T-helper 2 cell (primary cell): ENCODE data around the gene SEMA7A.

Source experiments
- DNase-seq, 5 experiments: peaks; one replicate each; pipeline versions ENCODE4 v3.0.0 to v3.0.0-alpha.2; 2012 to 2022

Gene SEMA7A

DNA sequence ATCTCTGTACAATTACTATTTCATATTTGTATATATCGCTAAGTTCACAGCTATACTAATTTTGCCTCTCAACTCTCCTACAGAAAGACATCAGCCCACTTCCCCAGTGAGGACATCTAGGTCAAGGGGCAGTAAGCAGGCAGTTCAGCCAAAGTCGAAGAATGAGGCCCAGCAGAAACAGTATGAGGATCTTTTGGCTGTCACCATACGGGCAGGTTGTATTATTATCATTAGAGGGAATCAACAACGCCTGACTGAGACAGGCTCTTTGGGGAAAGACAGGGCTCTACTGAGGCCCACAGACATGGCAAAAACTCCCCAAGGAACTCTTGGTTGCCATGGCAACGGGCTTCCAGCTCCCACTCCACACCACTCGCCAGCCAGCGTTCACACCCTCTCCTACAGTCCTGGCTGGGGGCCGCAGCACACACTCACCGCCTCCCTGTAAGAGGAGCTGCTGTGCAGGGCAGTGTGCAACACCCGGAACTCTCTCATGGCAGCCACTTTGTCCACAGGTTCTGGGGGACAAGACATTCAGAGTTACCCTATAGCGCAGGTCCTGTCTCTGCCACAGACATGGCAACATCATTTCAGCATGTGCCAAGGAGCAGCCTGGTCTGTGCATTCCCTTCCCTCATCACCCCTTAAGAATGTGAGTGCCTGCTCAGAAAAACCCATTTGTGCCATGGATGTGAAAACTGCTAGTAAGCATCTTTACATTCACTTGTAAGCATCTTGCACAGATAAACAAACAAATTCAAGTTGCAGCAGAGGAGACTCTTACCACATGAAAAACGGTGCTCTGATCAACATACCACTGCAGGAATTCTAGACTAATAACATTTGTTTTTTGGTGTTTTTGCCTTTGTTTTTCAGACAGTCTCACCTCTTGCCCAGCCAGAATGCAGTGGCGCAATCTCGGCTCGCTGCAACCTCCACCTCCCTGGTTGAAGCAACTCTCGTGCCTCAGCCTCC lies 18.4 kb upstream of the SEMA7A start:
- no peak for DNase-seq

DNA sequence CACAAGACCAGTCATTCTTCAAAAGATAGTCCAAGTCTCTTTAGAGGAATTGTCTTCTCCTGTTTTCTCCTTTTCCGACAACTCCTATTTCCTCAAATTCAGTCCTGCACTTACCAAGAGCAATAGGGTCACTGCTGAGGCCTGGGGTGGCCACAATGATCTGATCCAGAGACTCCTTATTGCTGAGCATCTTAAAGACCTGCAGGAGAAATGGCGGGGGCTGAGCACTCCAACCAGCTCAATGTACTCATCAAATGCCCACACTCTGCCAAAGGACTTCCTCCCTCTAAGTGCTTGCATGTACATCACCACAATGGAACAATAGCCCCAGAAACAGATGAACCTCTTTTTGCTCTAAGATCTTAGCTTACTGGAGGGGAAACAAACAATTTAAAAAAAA lies 17.6 kb upstream of the SEMA7A start:
- no peak for DNase-seq

DNA sequence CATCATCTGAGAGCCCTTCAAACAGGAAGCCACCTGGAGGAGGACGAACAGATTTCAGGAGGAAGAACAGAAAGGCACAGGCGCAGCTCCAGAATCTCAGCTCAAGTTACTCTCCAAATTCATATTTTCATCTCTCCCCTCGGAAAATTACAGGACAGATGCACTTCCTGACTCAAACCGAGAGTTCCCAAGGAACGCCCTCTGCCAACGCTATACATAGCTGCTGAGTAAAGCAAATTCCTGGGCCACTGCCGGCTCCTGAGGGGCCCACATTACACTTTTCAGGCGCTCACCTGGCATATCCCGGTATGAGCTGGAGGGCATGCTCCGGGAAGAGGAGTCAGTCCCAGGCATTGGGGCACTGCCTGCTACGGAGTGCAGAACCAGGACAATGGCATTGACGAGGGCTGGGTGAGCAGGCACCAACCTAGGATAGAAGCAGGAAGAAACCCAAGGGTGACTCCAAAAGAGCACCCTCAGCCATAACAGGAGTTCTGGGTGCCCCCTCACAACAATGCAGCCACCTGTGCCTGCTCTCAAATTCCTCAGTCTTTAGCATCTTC lies 16.0 kb upstream of the SEMA7A start:
- DNase-seq = no peak

DNA sequence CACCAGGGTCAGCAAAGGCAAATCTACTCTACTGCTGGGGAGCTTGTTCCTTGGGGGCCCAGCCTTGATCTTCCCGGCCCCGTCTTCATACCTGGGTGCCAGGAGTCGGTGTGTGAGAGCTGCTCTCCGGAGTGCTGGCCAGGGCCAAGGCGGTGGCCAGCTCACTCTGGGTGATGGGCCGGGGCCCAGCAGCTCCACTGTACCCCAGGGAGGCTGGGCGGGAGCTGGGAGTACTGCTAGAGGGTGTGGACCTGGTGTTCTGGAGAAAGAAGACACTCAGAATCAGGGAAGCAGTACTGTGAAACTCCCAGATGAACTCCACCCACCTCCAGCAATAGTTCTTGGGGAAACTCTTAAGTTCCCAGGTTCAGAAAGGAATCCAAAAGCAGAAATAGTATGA lies 15.3 kb upstream of the SEMA7A start:
- no peak for DNase-seq

DNA sequence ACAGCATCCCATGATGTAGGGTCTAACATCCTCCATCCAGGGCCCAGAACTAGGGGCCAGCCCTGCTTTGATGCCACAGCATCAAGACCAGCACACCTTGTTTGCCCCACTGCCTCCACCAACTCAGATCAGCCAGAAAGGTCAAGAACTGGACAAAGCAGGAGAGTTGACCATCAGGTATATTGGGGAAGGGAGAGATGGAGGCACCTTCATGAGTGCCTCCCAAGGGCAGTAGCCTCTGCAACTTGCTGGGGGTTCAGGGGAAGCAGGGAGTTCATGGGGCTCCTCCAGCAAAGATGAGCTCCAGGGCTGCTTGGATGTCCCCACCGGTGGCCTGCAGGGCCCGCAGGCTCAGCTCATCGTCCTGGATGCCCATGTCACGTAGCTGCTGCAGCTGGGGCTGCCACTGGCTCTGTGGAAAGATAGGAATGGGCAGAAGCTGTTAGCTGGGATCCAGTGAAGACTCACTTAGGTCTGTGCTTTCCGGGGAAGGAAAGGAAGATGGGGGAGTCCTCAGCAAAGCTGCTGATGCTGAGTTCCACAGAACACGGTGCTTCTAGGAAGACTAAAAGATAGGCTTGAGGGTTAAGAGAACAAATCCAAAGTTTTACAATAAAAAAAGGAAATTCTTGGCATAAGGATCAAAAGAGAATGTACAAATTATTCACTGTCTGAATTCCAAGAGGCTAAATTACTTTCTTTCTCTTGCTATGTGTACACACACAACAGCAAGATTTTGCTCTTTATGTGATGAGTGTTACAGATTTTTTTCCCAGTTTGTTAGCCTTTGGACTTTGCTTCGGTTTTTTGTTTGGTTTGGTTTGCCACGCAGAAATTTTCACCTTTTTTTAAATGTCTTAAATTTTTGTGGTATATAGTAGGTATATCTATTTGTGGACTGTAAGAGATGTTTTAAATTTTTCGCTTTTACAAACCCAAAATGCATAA lies 12.3 kb upstream of the SEMA7A start:
- DNase-seq = no peak

DNA sequence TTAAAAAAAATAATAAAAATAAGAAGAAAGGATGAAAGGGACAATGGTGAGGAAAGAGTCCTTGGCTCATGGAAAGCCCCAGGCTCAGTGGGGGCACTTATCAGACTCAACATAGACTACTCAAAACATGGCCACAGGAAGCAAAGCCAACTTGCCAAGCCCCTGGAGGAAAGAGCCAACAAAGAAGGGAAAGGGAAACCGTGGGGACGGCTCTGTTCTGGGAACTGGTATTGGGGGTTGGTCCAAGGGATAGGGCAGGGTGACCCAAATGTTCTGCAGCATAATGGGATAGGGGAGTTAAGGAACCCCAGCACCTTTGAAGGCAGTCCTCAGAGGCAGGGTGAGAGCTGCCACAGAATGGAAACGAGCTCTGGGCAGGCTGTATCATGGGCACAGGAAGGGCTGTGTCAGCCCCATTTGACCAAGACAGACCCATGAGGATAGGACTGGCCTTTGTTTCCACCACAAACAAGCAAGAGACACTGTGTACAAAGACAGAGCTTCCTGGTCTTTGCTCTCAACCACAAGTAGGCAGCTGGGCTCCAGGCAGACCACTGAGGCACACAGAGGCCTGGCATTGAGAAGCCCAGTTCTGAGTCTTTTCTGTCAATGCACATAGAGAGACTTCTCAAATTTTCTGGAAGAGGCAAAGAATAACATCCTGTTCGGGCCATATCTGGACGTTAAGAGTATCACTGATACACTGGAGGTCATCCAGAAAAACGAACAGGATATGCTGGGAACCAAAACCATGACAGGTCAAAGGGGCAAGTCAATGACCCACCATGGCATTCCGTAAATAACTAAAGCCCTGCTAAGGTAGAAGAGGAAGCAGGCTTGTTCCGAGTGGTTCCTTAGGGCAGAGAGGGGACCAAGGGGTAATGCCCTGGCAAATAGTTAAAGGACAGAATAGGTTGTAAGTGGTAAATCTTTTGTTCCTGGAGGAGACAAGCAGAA lies 10.6 kb upstream of the SEMA7A start:
- DNase-seq = no peak

DNA sequence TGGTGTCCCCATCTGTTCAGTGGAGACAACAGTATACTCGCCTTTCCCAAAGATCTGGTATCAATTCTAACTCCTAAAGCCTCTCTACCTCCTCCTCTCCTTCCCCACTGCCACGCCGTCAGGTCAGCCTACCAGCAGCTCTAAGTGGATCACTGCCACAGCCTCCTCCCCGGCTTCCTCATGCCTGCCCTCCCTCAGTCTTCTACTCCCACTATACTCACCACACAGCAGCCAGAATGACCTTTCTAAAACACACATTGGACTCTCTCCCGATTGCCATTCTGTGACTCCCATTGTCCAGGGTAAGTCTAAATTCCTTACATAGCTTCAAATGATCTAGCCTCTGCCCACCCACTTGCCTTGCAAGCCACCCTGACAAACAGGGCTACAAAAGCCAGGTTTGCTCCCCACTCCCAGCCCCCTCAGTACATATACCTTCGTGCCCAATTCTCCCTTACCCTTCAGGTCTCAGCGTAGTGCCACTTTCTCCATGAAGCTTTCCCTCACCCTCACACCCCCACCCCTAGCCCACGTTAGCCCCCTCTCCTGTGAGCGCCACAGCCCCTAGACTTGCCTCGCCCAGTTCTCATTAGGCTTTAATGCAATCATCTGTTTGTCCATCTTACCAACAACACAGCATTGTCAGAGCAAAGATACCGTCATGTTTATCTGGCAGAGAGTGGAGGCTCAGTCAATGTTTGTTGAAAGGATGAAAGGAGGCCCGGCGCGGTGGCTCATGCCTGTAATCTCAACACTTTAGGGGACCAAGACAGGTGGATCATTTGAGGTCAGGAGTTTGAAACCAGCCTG lies 9.5 kb upstream of the SEMA7A start:
- no peak for DNase-seq

DNA sequence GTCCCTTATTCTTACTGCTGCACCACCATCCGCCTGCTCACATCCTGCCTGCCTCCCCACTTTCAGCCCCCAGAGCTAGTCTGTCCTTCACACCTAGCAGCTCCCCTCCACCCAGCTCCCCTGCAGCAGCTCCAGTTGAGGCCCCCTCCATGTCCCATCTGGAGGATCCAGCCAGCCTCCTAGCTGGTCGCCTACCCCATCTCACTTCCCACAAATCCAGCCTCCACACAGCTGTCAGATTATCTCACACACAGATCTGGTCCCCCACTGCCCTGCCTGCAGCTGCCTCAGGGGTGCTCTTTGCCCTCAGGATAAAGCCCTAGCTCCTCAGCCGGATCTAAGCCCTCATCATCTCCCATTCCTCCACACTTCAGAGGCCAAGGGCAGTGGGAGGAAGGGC lies 8.8 kb upstream of the SEMA7A start:
- no peak for DNase-seq

DNA sequence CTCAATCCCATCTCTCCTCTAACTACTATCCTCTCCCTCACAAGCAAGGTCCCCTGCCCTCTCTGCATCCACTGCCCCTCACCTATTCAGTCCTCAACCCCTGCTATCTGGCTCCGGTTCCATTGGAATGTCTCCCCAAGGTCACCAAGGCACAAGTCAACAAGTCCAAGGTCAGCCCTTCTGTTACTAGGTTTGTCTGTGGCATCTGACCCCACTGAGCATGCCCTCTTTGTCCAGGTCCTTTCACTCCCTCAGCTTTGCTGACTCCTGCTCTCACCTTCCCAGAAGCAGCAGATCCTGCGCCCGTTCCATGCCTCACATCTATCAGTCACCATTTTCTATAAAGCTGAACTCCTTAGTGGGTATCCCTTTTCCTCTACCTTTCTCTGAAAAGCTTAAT lies 8.3 kb upstream of the SEMA7A start:
- no peak for DNase-seq

DNA sequence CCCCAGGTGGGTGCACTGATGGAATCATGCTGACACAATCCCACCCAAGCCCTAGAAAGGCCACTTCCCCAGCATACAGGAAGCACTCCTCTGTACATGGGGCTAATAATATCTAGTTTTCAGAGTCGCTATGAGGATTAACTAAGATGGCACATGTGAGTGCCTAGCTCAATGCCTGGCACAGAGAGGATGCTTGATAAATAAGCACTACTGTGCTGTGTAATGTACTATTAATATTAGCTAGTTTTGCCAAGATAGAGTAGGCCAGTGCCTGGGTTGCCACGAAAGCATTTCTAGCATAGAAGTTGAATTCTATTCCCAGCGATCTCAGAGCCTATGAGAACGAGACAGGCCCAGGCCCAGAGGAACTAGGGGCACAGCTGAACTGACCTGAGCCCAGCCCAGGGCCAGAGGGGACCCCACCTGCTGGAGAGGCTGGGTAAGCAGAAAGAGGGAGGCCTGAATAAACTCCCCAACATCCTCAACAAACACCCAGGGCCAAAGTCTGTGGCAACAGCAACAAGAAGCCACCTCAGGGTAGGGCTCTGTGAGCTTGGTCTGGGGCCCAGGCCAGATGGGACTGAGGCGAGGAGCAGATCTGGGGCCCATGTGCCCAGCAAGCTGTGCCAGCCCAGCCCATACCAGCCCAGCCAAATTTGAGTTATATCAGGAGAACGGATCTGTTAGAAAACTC lies 7.6 kb upstream of the SEMA7A start:
- no peak for DNase-seq

DNA sequence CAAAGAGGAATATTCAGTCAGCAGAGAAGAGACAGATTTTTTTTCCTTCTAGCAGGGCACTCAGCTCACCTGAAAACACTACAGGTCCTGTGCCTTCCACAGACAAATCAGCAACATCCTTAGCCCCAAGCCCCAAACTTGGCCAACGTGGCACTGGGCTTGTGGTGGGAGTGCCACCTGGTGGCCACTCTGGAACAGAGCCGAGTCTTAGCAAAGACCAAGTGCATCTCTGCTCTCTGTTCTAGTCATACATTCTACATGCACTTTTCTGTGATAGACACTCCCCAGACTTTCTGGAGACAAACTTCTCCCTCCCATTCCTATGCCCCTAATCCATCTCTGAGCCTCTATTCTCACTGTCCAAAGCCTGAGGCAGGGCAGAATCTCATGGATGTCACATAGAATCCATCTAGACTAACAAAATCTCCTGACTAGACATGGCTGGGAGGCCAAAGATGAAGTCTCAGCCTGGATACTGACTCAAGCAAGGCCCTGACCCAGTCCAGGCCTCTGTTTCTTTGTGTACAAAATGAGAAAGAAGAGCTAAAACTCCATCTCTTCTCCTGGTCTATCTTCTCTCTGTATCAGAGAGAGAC lies 5.1 kb upstream of the SEMA7A start:
- DNase-seq = peak; percentile 38 to 80 (median 54)

DNA sequence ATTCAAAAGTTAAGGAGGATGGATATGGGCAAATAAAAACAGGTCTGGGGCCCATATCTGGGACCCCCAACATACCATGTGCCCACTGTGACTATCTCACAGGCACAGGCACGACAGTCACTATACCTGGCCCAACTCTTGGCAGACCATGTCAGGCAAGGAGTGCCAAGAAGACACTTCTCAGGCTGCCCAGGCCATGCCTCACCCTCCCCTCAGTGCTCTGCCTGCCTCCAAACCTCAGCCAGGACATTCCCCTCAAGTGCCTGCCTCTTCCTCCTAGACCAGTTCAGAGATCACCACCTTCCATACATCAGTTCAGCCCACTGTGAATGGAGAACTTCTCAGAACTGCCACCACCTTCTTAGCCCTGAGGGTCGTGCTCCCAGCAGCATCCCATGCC lies 4.4 kb upstream of the SEMA7A start:
- DNase-seq = no peak

DNA sequence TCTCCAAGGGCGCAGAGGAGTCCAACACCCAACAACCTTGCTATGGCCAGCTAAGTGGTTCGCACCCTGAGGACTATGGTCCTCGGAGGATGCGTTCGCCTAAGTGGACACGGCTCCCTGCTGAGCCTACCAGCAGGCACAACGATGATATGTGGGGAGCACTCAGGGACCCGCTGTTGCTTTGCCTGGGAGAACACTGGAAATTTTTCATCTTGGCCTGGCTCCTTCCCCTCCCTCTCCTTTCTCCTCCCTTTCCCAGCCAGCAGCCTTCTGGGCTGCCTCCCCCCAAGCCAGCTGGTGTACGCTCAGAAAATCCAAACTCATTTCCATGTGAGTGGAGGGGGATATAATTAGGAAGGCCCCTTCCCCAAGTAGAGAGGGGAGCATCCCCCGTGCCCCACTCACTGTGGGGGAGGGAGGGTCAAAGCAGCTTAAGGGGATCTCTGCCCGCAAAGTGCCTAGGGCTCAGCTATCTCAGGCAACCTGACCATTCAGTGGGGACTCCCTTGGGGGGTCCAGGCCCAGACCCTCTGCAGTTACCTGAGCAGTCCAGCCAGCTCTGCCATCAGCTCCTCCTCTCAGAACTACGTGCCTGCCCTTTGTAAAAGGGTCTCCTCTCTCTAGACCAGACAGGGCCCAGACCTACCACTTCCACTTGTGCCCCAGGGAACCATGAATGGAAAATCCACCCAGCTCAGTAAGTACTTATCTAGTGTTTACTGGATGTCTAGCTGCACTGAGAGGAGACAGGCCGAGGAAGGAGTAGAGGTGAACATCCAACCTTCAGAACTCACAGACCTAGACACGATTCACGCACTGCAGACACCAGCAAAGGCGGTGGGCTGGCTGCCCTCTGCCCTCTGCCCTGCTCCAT lies 742 bp upstream of the SEMA7A start:
- DNase-seq = no peak

DNA sequence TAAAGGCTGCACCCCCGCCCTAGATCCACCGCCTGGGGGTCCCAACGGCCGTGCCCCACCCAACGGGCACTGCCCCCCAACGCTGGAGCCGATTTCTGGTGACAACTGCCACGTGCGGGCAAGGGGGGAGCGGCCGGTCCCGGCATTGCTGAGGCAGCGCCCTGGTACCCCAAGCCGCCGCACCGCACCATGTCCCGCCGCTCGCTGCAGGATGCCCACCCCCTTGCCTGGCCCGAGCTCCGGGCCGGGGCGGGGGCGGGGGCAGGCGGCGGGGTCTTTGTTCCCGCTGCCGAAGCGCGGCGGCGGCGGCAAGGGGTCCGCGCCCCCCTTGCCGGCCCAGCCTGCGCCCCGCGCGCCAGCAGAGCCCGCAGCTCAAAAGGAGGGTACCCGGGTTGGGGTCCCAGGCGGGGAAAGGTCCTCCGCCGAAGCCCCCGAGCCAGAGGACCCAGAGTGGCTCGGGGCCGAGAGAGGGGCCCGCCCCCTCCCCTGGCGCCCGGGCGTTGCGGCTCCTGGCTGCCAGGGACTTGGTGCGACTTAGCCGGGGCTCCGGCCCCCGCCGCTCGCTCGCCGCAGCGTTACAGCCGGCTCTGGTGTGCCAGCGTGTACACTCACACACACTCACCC lies 678 bp downstream of the SEMA7A start:
- DNase-seq = no peak

DNA sequence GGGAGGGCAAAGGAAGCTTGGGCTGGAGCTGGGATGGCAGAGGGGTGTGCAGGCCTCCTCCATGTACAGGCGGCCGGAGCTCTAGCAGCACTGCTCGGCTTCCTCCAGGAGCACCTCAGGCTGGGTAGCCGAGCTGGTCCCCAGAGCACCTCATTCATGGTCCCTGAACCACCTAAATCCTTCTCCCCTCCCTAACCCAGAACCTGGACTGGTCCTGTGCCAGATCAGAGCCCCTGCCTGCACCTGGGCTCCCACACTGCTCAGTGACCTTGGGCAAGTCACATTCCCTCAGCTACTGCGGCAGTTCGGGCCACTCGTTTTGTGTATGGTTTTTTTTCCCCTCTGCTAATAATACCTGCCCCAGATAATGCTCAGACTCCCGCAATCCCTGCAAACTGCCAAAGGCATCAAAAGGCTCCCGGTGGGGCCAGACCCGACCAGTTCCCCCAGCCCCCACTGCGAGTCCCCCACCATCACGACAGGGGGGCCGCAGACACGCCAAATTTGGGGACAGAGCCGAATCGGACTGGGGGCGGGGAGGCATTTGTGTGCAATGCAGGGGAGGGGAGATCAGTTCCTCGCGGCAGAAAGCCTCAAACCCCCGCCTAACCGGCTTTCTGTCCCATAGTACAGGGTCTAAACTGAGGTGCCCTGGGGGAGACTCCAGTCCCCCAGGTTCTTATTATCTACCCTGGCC lies 1.3 kb downstream of the SEMA7A start:
- DNase-seq = no peak

DNA sequence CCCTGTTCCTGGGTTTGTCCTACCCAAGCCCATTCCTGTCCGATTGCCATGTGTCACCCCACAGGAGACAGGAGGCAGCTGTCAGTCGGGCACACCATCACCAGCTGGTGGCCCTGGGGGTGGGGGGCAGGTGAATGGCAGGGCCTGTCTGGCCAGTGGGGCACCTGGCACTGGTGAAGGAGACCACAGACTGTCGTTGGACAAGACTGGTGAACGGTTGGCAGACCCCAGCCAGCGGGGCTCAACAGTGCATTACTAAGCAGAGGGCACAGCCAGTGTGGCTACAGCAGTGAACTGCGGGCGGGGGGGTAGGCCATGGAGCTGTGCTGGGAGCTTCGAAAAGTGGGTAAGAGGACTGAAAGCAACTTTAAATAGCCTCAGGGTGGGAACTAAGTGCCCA lies 2.1 kb downstream of the SEMA7A start:
- peak in 1 of 5 experiments; percentile 4 for DNase-seq

DNA sequence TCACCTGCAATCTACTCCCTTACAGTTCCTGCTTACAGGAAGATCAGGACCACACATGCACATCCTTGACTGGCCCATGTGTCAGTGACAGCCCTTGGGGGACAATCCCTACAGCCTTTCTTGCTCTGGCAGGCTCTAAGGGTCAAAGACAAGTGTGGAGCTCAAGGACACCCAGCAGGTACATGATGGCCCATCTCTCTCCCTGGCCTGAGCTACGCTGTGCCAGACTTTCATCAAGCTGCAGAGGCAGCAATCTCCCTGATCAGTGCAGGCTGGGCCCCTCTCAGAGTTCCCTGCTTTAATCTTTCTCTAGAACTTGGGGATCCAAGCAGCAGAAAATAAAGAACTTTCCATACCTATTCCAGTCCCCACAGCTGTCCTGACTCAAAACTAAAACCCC lies 2.6 kb downstream of the SEMA7A start:
- DNase-seq = no peak

DNA sequence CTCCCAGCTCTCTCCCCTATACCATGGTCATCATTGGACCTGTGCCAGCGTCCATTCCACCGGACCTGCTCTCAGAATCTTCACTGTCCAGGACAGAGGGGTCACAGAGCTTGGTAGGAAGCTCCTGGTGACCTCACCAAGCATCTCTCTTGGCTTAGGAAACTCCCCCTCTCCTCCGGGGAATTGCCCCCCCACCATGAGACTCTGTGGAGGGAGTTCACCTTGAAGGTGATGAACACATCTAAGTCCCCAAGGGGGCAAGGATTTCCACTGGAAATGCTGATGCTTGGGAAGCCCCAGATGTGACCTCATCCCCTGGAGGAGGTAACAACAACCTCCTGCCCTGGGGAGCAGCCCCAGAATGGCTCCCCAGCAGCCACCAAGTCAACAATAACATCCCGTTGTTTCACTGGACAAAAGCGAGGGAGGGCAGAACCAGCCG lies 3.2 kb downstream of the SEMA7A start:
- DNase-seq = no peak
